Measurements from ENCODE around the gene NLRP13.

Gene NLRP13

DNA sequence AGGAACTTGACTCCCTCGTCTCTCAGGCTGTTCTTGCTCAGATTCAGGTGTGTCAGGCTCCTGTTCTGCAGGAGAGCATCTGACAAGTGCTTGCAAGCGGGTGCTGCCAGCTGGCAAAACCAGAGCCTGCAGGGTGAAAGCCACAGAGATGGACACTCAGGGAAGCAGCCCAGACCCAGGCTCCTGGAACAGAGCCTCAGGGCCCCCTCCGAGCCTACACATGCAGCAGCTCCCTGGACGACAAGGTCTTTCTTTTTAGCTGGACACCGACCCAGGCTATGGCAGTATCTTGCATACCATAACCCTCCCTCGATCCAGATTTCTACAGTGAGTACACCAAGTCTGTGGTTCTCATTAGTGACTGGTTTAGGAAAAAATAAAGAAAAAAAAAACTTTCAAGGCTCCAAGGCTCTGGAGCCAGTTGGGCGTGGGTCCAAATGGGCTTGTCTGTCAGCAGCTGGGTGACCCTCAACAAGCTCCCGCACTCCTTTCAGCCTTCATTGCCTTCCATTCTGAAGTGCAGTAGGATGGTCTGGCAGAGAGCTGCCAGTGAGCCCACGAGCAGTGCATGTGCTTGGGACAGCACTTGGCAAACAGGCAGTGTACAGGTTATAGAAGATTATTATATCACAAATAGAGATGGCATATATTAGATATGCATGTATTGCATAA lies 29.9 kb downstream of the NLRP13 start:
- DNase-seq (ENCODE audit: low read depth): no peak

- DNase-seq (ENCODE audit: low read depth): no peak
Observed at GRCh38 chr19:55901369-55902079, 30.6 kb downstream of the NLRP13 start.

DNA sequence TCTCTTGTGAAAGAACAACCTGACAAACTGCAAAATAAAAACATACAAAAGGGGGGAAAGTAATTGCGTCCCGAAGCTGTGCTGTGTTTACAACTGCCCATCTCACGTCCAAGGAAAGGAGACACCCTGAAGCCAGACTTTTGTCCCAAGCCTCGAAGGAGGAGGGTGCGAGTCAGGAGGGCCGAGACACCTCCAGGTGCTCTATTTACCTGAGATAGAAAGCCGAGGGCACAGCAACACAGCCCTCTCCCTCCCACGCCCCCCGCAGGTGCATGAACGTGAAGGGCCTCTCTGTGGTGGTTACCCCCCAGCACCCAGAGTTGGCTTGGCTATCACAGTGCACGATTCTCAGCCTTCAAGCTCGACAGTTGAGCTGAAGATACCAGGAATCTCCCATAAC lies 33.2 kb downstream of the NLRP13 start:
- DNase-seq (ENCODE audit: low read depth): no peak

- no peak for DNase-seq (ENCODE audit: low read depth)
Observed at GRCh38 chr19:55882626-55883025, 49.5 kb downstream of the NLRP13 start.

- DNase-seq (ENCODE audit: low read depth): no peak
Observed at GRCh38 chr19:55877211-55877610, 54.9 kb downstream of the NLRP13 start.

- no peak for DNase-seq (ENCODE audit: low read depth)
Observed at GRCh38 chr19:55870736-55871135, 61.4 kb downstream of the NLRP13 start.

DNA sequence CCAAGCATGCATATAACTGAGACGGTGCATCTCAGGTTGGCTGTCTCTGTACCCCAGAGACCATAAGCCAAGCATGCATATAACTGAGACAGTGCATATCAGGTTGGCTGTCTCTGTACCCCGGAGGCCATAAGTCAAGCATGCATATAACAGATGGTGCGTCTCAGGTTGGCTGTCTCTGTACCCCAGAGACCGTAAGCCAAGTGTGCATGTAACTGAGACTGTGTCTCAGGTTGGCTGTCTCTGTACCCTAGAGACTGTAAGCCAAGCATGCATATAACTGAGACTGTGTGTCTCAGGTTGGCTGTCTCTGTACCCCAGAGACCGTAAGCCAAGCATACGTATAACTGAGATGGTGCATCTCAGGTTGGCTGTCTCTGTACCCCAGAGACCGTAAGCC lies 65.0 kb downstream of the NLRP13 start:
- no peak for DNase-seq (ENCODE audit: low read depth)

GRCh38 chr19:55866521-55866920 lies 65.6 kb downstream of the NLRP13 start:
- no peak for DNase-seq (ENCODE audit: low read depth)

DNA sequence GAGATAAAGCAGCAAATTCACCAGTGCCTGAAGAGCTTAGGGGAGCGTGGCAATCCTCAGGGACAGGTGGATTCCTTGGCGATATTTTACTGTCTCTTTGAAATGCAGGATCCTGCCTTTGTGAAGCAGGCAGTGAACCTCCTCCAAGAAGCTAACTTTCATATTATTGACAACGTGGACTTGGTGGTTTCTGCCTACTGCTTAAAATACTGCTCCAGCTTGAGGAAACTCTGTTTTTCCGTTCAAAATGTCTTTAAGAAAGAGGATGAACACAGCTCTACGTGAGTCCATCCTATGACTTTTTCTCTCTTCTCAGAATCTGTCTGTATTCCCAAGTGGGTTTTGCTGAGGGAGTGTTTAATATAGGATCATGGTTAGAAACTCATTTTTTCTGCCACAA lies 73.2 kb downstream of the NLRP13 start:
- DNase-seq (ENCODE audit: low read depth): no peak

DNA sequence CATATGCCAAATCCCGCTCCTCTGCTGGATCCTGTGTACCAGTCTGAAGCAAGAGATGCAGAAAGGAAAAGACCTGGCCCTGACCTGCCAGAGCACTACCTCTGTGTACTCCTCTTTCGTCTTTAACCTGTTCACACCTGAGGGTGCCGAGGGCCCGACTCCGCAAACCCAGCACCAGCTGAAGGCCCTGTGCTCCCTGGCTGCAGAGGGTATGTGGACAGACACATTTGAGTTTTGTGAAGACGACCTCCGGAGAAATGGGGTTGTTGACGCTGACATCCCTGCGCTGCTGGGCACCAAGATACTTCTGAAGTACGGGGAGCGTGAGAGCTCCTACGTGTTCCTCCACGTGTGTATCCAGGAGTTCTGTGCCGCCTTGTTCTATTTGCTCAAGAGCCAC lies 73.7 kb downstream of the NLRP13 start:
- DNase-seq (ENCODE audit: low read depth): no peak

DNA sequence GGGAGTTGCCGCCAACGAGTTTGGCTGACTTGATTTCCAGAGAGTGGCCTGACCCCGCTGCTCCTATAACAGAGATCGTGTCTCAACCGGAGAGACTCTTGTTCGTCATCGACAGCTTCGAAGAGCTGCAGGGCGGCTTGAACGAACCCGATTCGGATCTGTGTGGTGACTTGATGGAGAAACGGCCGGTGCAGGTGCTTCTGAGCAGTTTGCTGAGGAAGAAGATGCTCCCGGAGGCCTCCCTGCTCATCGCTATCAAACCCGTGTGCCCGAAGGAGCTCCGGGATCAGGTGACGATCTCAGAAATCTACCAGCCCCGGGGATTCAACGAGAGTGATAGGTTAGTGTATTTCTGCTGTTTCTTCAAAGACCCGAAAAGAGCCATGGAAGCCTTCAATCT lies 74.2 kb downstream of the NLRP13 start:
- DNase-seq (ENCODE audit: low read depth): no peak

- no peak for DNase-seq (ENCODE audit: low read depth)
Observed at GRCh38 chr19:55857149-55857548, 75.0 kb downstream of the NLRP13 start.

DNA sequence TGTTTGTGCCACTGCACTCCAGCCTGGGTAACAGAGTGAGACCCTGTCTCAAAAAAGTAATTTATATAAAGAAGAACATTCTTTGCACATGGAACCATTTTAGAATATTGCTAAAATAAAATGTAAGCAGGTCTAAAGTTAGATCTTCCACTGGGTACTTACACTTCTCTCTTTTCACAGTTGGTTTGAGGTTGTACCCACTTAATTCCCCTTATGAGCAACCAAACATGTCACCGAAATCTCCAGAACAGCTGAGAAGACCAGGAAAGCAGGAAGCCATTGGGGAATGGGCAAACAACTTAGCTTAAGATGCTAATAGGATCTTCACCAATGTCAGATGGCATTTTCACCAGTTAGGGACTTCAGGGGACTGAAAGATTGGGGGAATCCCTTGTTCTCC lies 77.0 kb downstream of the NLRP13 start:
- DNase-seq (ENCODE audit: low read depth): no peak
